Neural progenitor cell (in vitro differentiated cells): ENCODE measurements around the gene SURF4.

Experiments used
- CTCF ChIP-seq: fragments of 200-600 bp; sonication (generic); IDR thresholded peaks from 2 replicates; pipeline ENCODE4 v1.5.1; 2017; ENCODE audit warnings: antibody characterized with exemption, mild to moderate bottlenecking
- EZH2 ChIP-seq: fragments of 200-600 bp; sonication (generic); IDR thresholded peaks from 2 replicates; pipeline ENCODE4 v1.6.1; 2017; ENCODE audit warnings: antibody characterized with exemption, mild to moderate bottlenecking, moderate library complexity
- EZH2phosphoT487 ChIP-seq: fragments of 200-600 bp; sonication (generic); IDR thresholded peaks from 2 replicates; pipeline ENCODE4 v1.6.1; 2017; ENCODE audit warnings: antibody characterized with exemption

- TF ChIP-seq CTCF: no peak
- no peak for TF ChIP-seq EZH2
- no peak for TF ChIP-seq EZH2phosphoT487
These were observed 25.8 kb downstream of the SURF4 start for GRCh38 chr9:133349965-133350616.
